Adrenal gland (tissue), 12 donors: ENCODE results near the gene TMA16. TPM values are rescaled to one million over a fixed set of nuclear protein-coding genes. Genes with fewer than 3 reads are reported as not detected.

Source experiments
- DNase-seq, 7 donors: peaks; one replicate each; pipeline ENCODE4 v3.0.0-alpha.2; 2019 to 2020
- H3K27ac ChIP-seq, 5 donors: fragments of 200-600 bp; sonication (generic) in 4 of 5; 1 replicate in 3 of 5; 2 replicates in 2 of 5; pipeline versions ENCODE4 v1.5.1 to v1.8.0; 2016 to 2020; ENCODE audit warnings: mild to moderate bottlenecking in 1 of 5
- H3K27me3 ChIP-seq: fragments of 200-600 bp; 2 replicates; pipeline ENCODE4 v1.8.0; 2021
- H3K36me3 ChIP-seq, 2 donors: fragments of 200-600 bp; replicated peaks in 1 of 2; 1 replicate in 1 of 2; 2 replicates in 1 of 2; pipeline versions ENCODE4 v1.5.1 to v1.8.0; 2018 to 2022
- H3K4me1 ChIP-seq, 2 donors: fragments of 200-600 bp; replicated peaks in 1 of 2; 1 replicate in 1 of 2; 2 replicates in 1 of 2; pipeline versions ENCODE4 v1.5.1 to v1.8.0; 2018 to 2021
- H3K4me3 ChIP-seq, 4 donors: fragments of 200-600 bp; sonication (generic) in 3 of 4; one replicate each; pipeline ENCODE4 v1.5.1; 2016 to 2018
- H3K9me3 ChIP-seq, 3 donors: fragments of 200-600 bp; sonication (generic) in 1 of 3; replicated peaks in 1 of 3; 1 replicate in 2 of 3; 2 replicates in 1 of 3; pipeline versions ENCODE4 v1.5.1 to v1.8.0; 2016 to 2021
- CTCF ChIP-seq, 6 experiments: fragments of 450-650 bp in 4 of 6; fragments of 200-600 bp in 2 of 6; sonication (generic) in 1 of 6; IDR thresholded peaks; 1 replicate in 5 of 6; 2 replicates in 1 of 6; pipeline versions ENCODE4 v1.5.1 to v1.8.0; 2016 to 2021; ENCODE audit warnings: antibody characterized with exemption in 6 of 6, mild to moderate bottlenecking in 2 of 6, moderate library complexity in 1 of 6
- POLR2A ChIP-seq, 2 donors: fragments of 450-650 bp; IDR thresholded peaks; one replicate each; pipeline ENCODE4 v1.6.1; 2017; ENCODE audit warnings: antibody characterized with exemption in 2 of 2, mild to moderate bottlenecking in 2 of 2, moderate library complexity in 1 of 2
- WGBS, 4 donors: extraction: QIAGEN DNeasy Blood & Tissue Kit in 2 of 4; methylation state at CpG; one replicate each; pipeline versions ENCODE4 v1.1.5 to v1.1.7; 2013 to 2017; 5-methylcytosine and 5-hydroxymethylcytosine counted together
- intact Hi-C, 2 donors: fragments of 100-400 bp; cut with DNase I; formaldehyde crosslinking; loops; one replicate each; pipeline versions ENCODE4 v1.14.1 to v1.15.0; 2022 to 2023
- polyA plus RNA-seq, 3 donors: library from polyadenylated mRNA; stranded (reverse); fragments of 200-250 nt in 2 of 3; fragments of 350-450 nt in 1 of 3; fragmentation: Illumina TruSeq in 1 of 3; extraction: RNeasy Lipid Tissue Mini Kit (QIAGEN cat#74804) in 1 of 3; gene quantifications; one replicate each; pipeline ENCODE4 v1.2.3, GENCODE V29; 2013 to 2014
- total RNA-seq, 9 donors: library from RNA; depleted of rRNA in 4 of 9; stranded (reverse); fragments of >200 nt in 4 of 9; fragments of 120-200 nt in 1 of 9; fragmentation: NEBNext Ultra II Directional in 1 of 9; extraction: Animal tissue kit (Norgen Biotek cat#: 25700) in 1 of 9; gene quantifications; one replicate each; pipeline versions ENCODE4 v1.1.0 to v1.2.4, GENCODE V29; 2013 to 2023
- donor health status: healthy with polysubstance abuse.
- donor health status: Bipolar disorder and iron deficiency.
- donor health status: DM: yes; HTN: yes; CAD: no.
- donor health status: DM: no; HTN: no; CAD: no.
- donor health status: DM: no; HTN: no; CAD: no.
- donor health status: DM: yes; HTN: yes; CAD: no.

The TMA16 gene
- total and polyA plus RNA-seq, 12 donors: 7.7 to 63.1 (median 17.8) TPM

GRCh38 chr4:163556650-163557391, 62.3 kb downstream of the TMA16 start:
- intact Hi-C loops: loop anchor here in 1 of 2 donors (10.0 kb wide), 2 partner anchors 118 to 1178 kb away; no protein-coding TSS in a partner anchor
- Histone ChIP-seq H3K4me3 (no peak overlapping the region), H3K36me3 (no peaks in the 10 kb centered on the region), H3K9me3 (no peaks in the 10 kb centered on the region), H3K27me3 (no peaks in the 10 kb centered on the region), H3K27ac (no peak overlapping the region), H3K4me1 (peaks cover 0 to 7% of the 10 kb centered on the region in 2 donors)
- no peak for TF ChIP-seq CTCF (IDR thresholded peaks at IDR 0.05)
- DNase-seq: no peak
- 49 to 57% (median 55%) methylated on average over 5 of the region's 5 CpGs for WGBS, 4 donors

GRCh38 chr4:163558539-163559044, 64.1 kb downstream of the TMA16 start:
- Histone ChIP-seq H3K4me1 (peaks cover 0 to 7% of the 10 kb centered on the region in 2 donors), H3K9me3 (no peaks in the 10 kb centered on the region), H3K27ac (peak overlapping the region in 3 of 5 donors; percentile 52 to 83 (median 60)), H3K36me3 (no peaks in the 10 kb centered on the region), H3K27me3 (no peaks in the 10 kb centered on the region), H3K4me3 (no peak overlapping the region)
- DNase-seq: peak in 2 of 7 donors; percentile 16 to 27
- WGBS, 4 donors: 22 to 45% (median 40%) methylated on average over 6 of the region's 6 CpGs
- TF ChIP-seq CTCF (IDR thresholded peaks at IDR 0.05) (no peak), POLR2A (IDR thresholded peaks at IDR 0.05) (no peak)
- intact Hi-C loops: loop anchor here in 1 of 2 donors (10.0 kb wide), 2 partner anchors 116 to 1176 kb away; no protein-coding TSS in a partner anchor

GRCh38 chr4:163562496-163562895, 68.0 kb downstream of the TMA16 start:
- no peak for DNase-seq
- TF ChIP-seq CTCF (IDR thresholded peaks at IDR 0.05) (no peak), POLR2A (IDR thresholded peaks at IDR 0.05) (no peak)
- 90 to 100% (median 96%) methylated on average over 2 of the region's 2 CpGs for WGBS, 4 donors
- Histone ChIP-seq H3K4me1 (peaks cover 0 to 4% of the 10 kb centered on the region in 2 donors), H3K4me3 (no peak overlapping the region), H3K27ac (no peak overlapping the region), H3K36me3 (no peaks in the 10 kb centered on the region), H3K27me3 (no peaks in the 10 kb centered on the region), H3K9me3 (no peaks in the 10 kb centered on the region)
- intact Hi-C loops: no loop called here

GRCh38 chr4:163563592-163563991, 69.1 kb downstream of the TMA16 start:
- H3K36me3 ChIP-seq: no peaks in the 10 kb centered on the region
- no peak overlapping the region for H3K27ac ChIP-seq
- intact Hi-C loops: no loop called here
- 81 to 91% (median 86%) methylated on average over 6 of the region's 6 CpGs for WGBS, 4 donors
- no peaks in the 10 kb centered on the region for H3K9me3 ChIP-seq
- no peak overlapping the region for H3K4me3 ChIP-seq
- no peak for DNase-seq
- H3K27me3 ChIP-seq: no peaks in the 10 kb centered on the region
- TF ChIP-seq CTCF (IDR thresholded peaks at IDR 0.05): no peak
- no peak for TF ChIP-seq POLR2A (IDR thresholded peaks at IDR 0.05)
- H3K4me1 ChIP-seq: no peaks in the 10 kb centered on the region
